HG02981 (cell line): ENCODE results near the gene SC5D.

Experiments
- ATAC-seq: cut with Tn5 transposase; IDR thresholded peaks from one replicate; pipeline ENCODE4 v1.9.1; 2021; ENCODE audit warnings: mild to moderate bottlenecking, moderate library complexity; ENCODE audit not compliant: unreplicated experiment

Gene SC5D

DNA sequence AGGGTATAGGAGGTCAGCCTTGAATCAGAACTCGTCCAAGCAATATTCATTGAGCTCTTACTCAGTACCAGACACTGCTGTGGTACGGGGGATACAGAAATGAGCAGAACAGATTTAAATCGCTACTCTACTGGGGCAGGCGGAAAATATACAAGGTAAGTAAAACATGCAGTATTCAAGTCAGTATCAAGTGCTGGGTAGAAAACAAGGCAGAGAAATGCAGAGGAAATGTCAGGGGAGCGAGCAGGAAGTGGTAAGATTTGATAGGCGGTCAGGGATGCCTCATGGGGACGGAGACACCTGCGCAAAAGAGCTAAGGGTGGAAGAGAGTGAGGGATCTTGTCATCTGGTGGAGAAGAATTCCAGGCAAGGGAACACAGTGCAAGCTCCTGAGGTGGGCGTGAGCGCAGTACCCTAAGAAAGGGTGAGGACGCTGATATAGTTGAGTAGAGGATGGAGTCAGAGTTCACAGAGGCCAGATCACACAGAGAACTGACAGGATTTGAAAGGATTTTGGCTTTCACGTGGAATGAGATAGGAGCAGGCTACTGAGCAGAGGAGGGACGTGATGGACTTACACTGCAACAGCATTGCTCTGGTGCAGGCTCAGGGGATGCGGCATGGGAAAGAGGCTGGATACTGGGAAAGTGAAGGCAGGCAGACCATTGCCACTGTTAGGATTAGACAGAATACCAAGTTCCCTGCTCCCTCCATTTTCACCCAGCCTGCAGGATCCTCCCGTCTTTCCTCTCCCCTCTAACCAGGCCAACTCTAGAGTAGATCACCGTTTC lies 35.8 kb downstream of the SC5D start:
- no peak for ATAC-seq

DNA sequence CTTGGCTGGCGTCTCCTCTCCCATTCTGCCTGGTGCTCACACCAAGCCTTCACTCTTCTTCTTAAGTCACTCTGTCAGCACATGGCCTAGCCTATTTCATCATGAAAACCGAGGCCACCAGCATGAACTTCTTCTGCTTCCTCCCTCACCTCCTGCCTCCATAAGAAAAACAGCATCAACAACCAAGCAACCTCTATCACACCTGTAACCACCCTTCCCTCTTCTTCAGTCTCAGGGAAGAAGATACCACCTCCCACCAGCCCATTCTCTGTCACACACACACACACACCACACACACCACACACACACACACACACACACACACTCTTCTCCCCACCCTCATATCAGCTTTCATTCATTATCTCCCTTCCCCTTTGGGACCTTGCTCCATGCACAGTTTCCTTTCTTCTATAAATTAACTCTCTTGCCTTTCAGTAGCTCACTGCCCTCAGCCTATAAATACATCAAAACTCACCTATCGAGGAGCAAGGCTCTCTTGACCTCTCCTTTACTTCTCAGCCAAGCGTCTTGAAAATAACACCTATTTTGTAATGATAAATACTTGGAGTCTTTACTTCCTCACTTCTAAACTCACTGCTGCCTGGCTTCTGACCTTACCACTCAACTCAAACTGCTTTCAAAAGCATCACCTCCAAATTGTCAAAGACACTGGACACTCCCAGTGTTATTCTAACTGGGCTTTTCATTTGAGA lies 36.6 kb downstream of the SC5D start:
- no peak for ATAC-seq

DNA sequence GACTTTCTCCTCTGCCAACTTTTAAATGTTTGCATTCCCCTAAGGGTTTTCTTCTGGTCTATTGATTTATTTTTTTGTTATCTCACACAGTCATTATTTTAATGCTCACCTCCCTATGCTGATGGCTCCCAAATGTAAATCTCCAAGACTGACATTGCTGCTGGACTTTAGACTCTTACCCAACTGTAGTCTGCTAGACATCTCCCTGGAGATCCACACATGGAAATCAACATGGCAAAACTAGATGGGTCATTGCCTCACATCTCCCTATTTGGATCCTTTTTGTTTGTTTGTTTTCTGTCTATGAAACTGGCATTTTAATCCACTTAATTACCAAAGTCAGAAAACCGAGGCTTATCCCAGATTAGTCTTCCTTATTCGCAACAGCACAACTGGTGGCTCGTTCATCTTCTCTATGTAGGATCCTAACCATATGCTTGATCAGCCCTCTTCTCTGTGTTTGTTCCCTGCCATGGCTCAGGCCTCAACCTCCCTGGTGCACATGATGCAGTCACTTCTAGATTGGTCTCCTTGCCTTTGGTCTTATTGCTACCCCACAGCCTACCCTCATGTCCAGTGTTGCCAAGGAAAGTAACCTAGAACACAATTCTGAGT lies 37.3 kb downstream of the SC5D start:
- no peak for ATAC-seq

DNA sequence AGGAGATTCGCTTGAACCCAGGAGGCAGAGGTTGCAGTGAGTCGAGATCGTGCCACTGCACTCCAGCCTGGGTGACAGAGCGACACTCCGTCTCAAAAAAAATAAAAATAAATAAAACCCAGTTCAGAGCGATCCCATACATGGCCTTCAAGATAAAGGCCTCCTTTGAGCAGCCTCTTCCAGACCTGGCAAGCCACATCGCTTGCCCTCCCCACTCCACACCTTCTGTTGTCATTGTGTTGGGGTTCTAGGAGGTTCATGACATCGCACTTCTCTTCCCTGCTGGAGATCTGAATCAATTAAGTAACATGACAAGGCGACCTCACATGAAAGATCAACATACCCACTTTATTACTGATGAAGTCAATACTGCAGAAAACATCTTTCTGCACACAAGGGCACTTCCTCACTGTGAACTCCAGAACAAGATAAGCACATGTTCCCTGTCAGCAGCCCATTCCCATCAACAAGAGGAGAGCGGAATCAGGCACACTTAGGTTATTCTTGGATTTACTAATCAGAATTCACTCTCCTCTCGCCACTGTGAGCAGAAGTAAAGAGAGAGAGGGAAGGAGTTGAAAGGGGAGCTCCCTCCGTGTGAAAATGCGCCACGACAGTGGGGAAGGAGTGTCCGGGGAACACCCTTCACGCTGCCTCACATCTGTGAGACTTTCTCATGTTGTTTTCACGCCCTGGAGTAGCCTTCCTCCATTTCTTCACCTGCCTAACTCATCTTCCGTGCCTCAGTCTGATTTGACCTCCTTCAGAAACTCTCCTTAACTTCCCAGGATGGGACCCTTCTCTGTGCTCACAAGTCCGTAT lies 38.3 kb downstream of the SC5D start:
- ATAC-seq = no peak

DNA sequence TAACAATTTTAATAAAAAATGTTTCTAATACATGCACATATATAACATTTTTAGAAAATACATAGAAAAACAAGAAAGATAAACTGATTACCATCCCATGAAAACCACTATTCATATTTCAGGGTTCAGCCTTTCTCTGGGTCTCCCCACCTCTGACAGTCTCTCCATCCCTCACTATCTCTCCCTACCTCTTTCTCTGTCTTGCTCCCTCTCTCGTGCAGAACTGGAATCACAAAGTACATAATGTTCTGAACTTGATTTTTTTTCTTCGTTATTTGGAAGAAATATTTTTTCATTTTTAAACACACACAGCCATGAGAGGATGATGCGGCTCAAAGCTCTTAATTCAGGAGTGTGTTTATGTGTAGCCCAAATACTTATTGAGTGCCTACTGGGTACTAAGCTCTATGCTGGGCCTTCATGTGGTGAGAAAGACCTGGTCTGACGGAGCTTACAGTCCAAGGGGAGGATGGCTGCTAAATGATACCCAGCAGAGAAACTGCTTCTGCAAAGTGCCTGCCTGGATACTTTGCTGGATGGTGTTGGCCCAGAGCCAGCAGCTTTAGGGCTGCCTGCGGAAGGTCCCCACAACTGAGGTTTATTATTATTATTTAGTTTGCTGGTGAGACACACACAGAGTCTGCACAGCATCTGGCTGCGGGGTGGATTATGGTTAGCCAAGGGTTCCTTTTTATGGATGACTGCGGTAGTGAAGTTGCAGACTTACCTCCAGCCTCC lies 42.6 kb downstream of the SC5D start:
- ATAC-seq = no peak

DNA sequence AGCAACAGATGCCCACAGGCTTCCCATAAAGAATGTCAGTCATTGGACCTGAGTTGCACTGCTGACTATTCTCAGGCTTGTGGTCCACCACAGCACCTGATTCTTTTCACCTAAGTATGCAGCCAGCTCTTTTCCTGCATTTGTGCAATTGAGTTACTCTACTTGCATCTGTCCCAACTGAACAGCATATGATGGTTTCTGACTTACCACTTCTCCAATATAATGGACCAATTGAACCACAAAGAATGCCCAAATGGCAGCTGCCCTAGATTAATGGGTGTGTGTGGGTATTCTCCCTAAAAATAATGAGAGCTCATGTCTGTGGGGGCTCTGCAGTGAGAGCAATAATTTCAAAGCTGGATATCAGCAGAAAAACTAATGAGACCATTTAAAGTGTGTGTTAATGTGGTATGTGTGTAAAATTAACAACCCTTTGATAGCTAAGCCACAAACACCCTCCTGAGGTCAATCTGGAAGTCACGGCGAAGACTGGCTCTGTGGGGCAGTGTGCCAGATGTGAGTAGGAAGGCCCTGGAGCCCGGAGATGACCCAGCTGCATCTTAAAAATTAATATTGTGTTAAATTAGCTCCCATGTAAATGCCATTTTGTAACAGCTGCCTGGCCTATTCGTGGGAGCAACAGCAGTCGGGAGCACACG lies 43.8 kb downstream of the SC5D start:
- ATAC-seq = no peak

DNA sequence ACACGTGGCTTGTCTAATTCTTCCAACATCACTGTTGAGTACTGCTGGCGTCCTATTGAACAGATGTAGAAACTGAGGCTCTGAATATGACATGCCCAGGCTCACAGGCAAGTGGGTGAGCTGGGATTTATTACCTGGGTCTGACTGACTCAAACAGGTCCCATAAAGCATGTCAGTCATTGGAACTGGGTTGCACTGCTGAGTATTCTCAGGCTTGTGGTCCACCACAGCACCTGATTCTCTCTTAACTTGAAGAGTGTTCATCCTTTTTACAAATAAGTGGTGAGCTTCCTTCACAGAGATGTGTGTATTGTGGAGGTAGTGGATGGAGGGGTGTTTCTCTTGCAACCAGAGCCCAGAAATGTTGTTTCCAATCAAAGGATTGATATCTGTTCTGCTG lies 44.5 kb downstream of the SC5D start:
- peak; percentile 43 for ATAC-seq

DNA sequence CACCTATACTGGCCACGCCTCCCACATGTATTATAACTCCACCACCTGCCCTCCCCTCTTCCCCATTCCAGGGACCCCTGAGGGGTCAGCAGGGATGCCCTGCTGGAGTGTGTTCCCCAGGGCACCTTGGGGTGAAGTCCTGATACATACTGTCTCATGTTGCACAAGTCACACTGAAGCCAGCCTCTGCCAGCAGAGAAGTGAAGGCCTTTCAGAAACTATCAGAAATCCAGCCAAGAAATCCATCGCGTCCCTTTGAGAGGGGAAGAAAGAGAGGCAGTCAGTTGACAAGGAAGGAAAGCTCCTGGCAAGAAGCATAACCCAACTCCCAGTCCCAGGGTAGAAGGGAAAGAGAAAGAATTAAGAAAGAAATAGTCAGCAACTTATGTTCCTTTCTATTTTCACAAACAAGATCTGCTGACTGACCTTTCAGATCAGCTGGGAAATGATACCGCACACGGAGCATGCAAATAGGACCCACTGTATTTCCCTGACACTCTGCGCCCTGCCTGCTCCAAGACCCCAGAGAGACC lies 45.2 kb downstream of the SC5D start:
- ATAC-seq = peak; percentile 3

DNA sequence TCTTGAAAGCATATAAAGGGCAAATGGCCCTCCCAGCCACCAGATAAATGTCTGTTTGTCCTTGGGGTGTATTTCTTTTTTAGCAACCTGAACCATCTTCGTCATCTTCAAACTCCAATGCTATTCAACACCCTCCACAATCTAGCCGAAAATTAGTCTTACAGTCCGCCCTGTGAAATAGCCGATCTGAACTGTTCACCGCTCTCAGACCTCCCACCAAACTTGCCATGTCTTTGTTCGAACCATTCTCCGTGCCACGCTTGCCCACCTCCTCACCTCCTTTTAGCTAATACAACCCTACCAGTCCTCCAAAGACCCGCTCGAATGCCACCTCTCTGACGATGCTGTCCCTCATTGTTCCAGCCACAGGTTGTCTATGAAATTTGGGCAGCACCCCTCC lies 46.0 kb downstream of the SC5D start:
- ATAC-seq = no peak

DNA sequence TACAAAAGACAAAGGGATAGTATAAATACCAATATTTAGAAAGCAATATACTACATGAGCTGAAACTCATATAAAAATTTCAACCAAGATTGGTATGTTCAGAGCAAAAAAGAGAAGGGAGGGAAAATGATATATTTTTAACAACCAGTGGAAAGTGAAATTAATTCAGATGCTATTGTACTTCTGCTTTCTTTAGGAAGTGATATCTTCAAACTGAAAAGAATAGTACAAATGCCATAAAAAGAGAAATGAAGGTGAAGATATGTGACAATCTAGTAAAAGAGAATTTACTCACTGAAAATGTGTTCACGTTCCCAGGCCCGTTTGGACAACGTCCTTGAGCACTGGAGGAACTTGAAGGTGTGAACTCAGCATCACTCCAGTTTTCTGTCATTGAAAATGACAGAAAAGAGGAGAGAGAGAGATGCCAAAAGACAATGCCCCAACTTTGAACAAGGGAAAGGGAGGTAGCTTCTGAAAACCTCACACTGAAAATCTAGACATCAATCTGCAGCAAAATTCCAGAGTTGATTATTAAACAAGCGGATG lies 47.5 kb downstream of the SC5D start:
- ATAC-seq = no peak

DNA sequence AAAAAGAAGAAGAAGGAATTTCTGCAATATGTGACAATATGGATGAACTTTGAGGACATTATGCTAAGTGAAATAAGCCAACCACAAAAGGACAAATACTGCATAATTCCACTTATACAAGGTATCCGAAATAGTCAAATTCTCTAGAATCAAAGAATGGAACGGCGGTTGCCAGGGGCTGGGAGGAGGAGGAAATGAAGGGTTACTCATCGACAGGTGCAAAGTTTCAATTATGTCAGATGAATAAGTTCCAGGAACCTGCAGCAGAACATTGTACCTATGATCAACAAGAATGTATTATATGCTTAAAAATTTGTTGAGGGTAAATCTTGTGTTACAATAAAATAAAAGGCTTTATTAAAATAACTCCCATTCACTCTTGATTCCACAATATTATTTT lies 49.0 kb downstream of the SC5D start:
- no peak for ATAC-seq

DNA sequence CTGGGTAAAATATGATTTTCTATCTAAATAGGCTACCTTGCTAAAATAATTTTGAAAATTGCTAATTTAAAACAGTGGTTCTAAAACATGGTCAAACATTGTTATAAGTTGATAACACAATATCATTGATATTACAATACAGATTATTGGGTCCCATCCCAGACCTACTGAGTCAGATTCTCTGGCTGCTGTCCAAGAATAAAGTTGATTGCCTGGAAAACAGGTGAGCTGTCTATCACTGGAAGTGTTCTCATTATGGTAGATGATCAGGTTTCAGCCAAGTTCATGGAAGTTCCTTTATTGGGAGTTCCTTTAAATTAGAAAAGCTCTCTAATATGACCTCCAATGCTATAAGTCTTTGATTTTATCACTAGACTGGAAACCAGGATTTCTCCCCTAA lies 52.3 kb downstream of the SC5D start:
- no peak for ATAC-seq

DNA sequence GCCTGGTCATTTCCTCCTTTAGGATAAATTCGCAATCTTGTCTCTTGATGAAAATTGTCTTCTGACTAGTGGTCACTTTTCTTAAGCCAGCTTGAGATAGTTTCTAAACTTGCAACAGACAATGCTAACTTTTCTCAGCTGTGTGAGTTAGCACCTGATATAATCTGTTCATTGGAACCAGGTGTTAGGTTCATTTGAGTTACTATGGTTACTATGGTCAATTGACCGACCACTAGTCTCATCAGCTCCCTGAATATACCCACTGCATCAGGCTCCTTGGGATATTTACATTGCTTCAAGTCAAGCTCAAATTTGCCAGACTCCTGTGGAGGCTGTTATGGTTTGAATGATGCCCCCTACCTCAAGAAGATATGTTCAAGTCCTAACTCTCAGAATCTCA lies 54.5 kb downstream of the SC5D start:
- ATAC-seq = no peak

DNA sequence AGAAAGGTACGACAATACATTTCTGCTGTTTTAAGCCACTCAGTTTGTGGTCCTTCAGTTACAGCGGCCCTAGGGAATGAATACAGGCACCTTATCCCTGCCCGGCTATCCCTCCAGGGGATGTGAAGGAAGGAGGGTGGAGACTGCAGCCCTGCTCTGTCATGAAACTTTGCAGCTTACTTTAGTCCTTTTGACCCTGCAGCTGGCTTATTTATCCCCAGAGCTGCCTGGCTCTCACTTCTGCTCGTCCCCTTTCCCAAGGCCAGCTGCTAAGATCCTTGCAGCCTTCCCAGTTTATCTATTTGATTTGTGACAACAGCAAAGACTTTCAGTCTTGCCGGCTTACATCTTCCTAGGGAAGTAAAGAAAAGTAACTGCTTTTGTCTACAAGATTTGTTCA lies 55.2 kb downstream of the SC5D start:
- ATAC-seq = no peak

DNA sequence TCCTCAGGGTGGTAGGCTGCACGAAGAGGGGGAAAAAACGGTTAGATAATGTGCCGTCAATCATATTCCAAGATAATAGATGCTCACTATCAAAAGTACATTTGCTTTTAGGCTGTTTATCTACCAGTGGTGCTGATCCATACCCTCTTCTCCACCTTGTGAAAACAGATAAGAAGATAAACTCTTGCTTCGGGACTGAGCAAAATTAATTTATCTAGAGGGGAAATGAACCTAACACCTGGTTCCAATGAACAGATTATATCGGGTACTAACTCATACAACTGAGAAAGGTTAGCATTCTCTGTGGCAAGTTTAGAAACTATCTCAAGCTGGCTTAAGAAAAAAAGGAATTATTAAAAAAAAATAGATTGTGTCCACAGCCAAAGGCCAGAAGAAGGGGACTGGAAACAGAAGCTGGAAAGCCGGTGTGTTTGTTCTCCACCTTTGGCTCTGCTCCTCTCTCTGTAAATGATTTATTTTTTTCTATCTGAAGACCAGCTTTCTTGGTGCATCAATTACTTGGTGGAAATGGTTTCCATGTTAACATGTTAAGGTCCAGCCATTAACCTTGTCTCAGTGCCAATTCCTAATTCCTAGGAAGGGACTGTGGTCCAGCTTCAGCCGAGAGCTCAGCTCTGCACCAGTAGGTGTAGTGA lies 55.8 kb downstream of the SC5D start:
- no peak for ATAC-seq

DNA sequence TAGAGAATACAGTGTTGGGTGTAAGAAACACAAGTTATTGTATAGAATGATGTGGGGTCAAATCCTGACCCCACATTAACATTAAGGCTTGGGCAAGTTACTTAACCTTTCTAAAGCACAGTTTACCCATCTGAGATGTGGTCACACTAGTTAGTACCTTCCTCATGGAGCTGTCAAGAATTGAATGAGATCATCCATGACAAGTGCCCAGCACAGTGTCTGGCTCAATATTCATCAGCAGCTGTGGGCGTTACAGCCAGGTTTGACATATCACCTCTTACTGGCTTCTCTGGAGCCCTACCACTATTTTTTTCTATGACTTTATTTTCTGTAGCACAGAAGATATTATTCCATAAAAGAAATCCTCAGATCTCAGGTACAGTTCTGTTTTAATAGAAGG lies 57.2 kb downstream of the SC5D start:
- no peak for ATAC-seq

DNA sequence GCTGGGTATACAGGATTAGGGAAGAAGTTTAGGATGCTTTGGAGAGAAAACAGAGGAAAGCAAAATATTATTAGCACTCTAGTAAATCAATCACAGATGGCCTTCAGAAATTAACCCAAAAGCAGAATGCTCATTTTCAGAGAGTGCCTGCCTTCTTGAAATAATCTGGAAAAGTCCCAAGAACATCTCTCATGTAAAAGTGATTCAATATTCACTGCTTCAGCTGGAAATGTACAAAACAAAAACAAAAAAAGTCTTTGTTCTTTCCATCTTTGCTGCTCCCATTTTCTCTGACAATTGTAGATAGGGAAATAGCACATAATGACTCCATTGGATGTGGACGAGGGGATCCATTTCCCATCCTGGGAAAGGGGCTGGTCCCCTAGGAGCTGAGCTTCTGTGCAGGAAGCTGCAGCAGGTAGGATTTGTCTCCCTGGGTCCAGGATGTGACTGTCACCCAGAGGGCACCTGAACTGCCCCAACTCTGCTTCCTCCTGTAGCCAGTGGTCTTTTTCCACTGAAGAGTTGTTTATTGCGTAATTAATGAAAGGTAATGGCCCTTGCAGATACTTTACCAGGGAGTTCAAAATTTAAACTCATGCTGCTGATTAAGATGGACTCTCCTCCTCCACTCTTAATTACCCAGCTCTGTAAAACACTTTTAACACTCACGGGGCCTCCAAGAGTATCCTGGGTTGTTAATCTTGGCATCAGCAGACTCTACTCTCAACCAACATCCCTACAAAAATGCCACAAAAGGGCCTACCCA lies 57.9 kb downstream of the SC5D start:
- no peak for ATAC-seq

DNA sequence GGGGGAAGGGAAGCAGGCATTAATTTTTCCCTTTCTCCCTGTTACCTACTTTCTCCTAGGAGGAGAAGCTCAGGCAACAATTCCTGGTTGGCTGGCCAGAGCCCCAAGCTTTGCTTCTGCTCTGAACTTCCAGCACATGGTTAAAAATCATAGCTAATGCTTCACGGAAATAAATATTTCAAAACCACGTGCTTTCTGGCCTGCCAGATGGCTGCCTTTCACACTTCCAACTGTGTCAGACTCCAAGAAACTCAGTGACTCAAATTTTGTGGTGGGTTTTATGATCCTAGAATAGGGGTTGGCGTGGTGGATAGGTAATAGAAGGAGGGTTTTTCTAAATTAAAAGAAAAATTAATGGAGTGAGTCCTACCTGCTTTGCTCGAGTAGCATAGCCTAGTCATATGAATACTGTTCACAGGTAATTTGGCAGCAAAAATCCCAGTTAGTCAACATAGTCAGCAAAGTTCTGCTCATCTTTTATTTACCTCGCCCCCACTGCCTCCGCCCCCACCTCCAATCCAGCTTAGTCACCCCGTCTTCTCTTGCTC lies 58.6 kb downstream of the SC5D start:
- no peak for ATAC-seq
